Measurements from ENCODE around the gene RTL10.
A peak's percentile ranks its signal among the peaks of the same experiment; 100 is the strongest.

The RTL10 gene

GRCh38 chr22:19859861-19860510 lies 5.3 kb upstream of the RTL10 start:
- no peak for DNase-seq

- DNase-seq = no peak
Observed at GRCh38 chr22:19857382-19857781, 2.7 kb upstream of the RTL10 start.

- peak; percentile 67 for DNase-seq
Observed at GRCh38 chr22:19855504-19856409, 1.1 kb upstream of the RTL10 start.

GRCh38 chr22:19853879-19854777 lies 546 bp downstream of the RTL10 start:
- no peak for DNase-seq

GRCh38 chr22:19853058-19853878 lies 1.4 kb downstream of the RTL10 start:
- DNase-seq = no peak

GRCh38 chr22:19852177-19852781 lies 2.4 kb downstream of the RTL10 start:
- no peak for DNase-seq

- no peak for DNase-seq
Observed at GRCh38 chr22:19851291-19852176, 3.1 kb downstream of the RTL10 start.

- DNase-seq = no peak
Observed at GRCh38 chr22:19850763-19851109, 3.9 kb downstream of the RTL10 start.

- DNase-seq = no peak
Observed at GRCh38 chr22:19849835-19850762, 4.6 kb downstream of the RTL10 start.

GRCh38 chr22:19848298-19849224 lies 6.1 kb downstream of the RTL10 start:
- DNase-seq = no peak

- no peak for DNase-seq
Observed at GRCh38 chr22:19847345-19847632, 7.4 kb downstream of the RTL10 start.

- DNase-seq = no peak
Observed at GRCh38 chr22:19846620-19847344, 7.9 kb downstream of the RTL10 start.

- no peak for DNase-seq
Observed at GRCh38 chr22:19845054-19845722, 9.5 kb downstream of the RTL10 start.

GRCh38 chr22:19844377-19845053 lies 10.2 kb downstream of the RTL10 start:
- DNase-seq = no peak

GRCh38 chr22:19843857-19844376 lies 10.8 kb downstream of the RTL10 start:
- DNase-seq = no peak

GRCh38 chr22:19843107-19843856 lies 11.4 kb downstream of the RTL10 start:
- DNase-seq = no peak
